ENCODE results near the gene CABLES2. TPM values are rescaled to one million over a fixed set of nuclear protein-coding genes. Genes with fewer than 3 reads are reported as not detected.
A peak's percentile ranks its signal among the peaks of the same experiment; 100 is the strongest.

The CABLES2 gene
- total RNA-seq, 1 experiment from 2014 or later: 7.5 TPM

- DNase-seq (ENCODE audit: low spot score) (no peak), ATAC-seq (no peak)
- Mint-ChIP-seq H3K4me3 (no peak overlapping the region), H3K27me3 (ENCODE audit: low read depth) (no peaks in the 10 kb centered on the region), H3K36me3 (peaks cover 16% of the 10 kb centered on the region), H3K27ac (no peak overlapping the region; the same call in 1 of the 2 replicates), H3K9me3 (peaks cover 5% of the 10 kb centered on the region; the same call in 1 of the 2 replicates), H3K4me1 (peaks cover 12% of the 10 kb centered on the region)
- ChIA-PET POLR2A (no interaction called here), CTCF (interaction anchor here (0.9 to 5.7 kb wide), 6 partner anchors 9 to 107 kb away, joined by 3 to 21 read pairs (median 4); no protein-coding TSS in a partner anchor)
- TF ChIP-seq ATF2 (CRISPR knock-in tag; IDR thresholded peaks at IDR 0.05; ENCODE audit: borderline replicate concordance, low read depth) (no peak), NFE2L1 (CRISPR knock-in tag; IDR thresholded peaks at IDR 0.05) (no peak), ZNF232 (CRISPR knock-in tag; IDR thresholded peaks at IDR 0.05) (no peak)
These were observed 14.3 kb downstream of the CABLES2 start for GRCh38 chr20:62392621-62393334.

DNA sequence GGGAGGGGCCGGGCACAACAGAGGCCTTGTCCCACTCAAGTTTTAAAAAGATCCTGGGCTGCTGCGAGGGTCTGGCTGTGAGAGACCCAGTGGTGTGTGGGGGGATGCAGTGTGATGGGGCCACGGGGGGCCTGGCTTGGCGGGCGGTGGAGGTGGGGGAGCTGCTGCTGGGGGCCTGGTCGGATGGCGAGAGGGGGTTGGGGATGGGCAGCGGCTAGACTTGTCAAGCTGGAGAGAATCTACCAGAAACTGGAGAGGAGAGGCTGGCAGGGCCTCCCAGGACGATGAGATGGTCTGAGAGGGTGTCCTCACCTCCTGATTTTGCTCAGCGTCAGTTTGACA is 15.0 kb downstream of the CABLES2 start:
- Mint-ChIP-seq H3K4me3 (no peak overlapping the region), H3K4me1 (peaks cover 16% of the 10 kb centered on the region), H3K27ac (no peak overlapping the region), H3K9me3 (no peaks in the 10 kb centered on the region), H3K36me3 (peaks cover 21% of the 10 kb centered on the region), H3K27me3 (ENCODE audit: low read depth) (no peaks in the 10 kb centered on the region)
- ATAC-seq: no peak
- POLR2A ChIA-PET: no interaction called here
- no peak for DNase-seq (ENCODE audit: low spot score)
- CTCF ChIA-PET: interaction anchor here (5.7 kb wide), 1 partner anchor 9 kb away, joined by 21 read pairs; no protein-coding TSS in a partner anchor
- no peak for TF ChIP-seq NR3C1 (CRISPR knock-in tag; conservative IDR thresholded peaks at IDR 0.05; ENCODE audit: low read depth)
- TF ChIP-seq ETV6 (CRISPR knock-in tag; IDR thresholded peaks at IDR 0.05): no peak

DNA sequence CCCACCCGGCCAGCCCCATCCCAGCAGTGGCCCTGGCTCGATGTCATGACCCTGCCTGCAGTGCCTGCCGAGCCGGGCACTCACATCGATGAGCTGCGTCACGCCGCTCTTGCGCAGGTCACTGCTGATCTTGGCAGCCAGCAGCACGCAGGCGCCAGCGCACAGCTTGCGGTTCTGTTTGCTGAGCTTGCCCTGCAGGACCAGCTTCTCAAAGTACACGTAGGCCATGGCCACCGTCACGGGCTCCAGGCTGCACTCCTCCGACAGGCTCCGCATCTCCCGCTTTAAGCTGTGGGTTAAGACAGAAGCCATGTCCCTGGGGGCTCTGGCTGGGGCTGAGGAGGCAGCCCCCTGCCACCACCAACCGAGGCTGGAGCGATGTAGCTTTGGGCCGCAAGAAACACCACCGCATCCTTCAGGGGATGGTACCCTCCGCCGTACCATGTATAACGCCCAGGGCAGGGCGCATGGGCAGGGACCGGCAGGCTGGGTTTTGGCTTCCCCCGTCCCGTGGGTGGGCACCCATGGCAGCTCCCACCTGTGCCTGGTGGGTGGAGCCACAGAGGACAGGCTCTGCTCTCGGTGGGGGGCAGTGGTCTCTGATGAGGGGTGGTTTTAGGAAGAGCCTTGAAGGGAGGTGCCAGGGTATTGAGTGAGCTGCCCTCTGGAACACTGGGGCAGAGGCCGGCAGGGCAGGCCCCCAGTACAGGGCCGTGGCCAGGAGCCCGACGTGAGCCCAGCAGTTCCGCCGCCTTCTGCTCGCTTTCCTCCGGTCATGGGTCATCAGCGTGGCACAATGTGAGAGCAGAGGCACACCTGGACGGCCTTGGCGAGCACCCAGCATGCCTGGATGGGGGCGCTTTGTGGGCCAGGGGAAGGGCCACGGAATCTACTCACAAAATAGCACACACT is 15.7 kb downstream of the CABLES2 start:
- ChIA-PET CTCF (interaction anchor here (1.4 to 5.7 kb wide), 4 partner anchors 9 to 89 kb away, joined by 4 to 21 read pairs (median 10); no protein-coding TSS in a partner anchor), POLR2A (interaction anchor here (0.6 to 2.0 kb wide), 3 partner anchors 9 to 28 kb away, joined by 3 to 4 read pairs (median 3); no protein-coding TSS in a partner anchor)
- Mint-ChIP-seq H3K36me3 (peaks cover 21% of the 10 kb centered on the region), H3K27me3 (ENCODE audit: low read depth) (no peaks in the 10 kb centered on the region), H3K9me3 (no peaks in the 10 kb centered on the region), H3K4me3 (no peak overlapping the region), H3K4me1 (peaks cover 16% of the 10 kb centered on the region), H3K27ac (no peak overlapping the region)
- DNase-seq (ENCODE audit: low spot score) (no peak), ATAC-seq (no peak; the same call in 1 of the 2 replicates)
- TF ChIP-seq NR2C2 (CRISPR knock-in tag; IDR thresholded peaks at IDR 0.05) (no peak), ZNF281 (CRISPR knock-in tag; IDR thresholded peaks at IDR 0.05) (no peak), SP1 (CRISPR knock-in tag; conservative IDR thresholded peaks at IDR 0.05) (no peak), KAT7 (CRISPR knock-in tag; IDR thresholded peaks at IDR 0.05; ENCODE audit: borderline replicate concordance) (0 out of 2 replicates have a peak, but pooled peaks have one; percentile 52)

- H3K9me3 Mint-ChIP-seq: no peaks in the 10 kb centered on the region
- H3K27me3 Mint-ChIP-seq (ENCODE audit: low read depth): no peaks in the 10 kb centered on the region
- DNase-seq (ENCODE audit: low spot score): no peak
- H3K27ac Mint-ChIP-seq: peak overlapping the region; percentile 74
- CTCF ChIA-PET: interaction anchor here (1.4 to 5.7 kb wide), 5 partner anchors 8 to 88 kb away, joined by 4 to 21 read pairs (median 9); no protein-coding TSS in a partner anchor
- POLR2A ChIA-PET: interaction anchor here (0.6 to 2.0 kb wide), 4 partner anchors 9 to 27 kb away, joined by 3 to 4 read pairs (median 3); no protein-coding TSS in a partner anchor
- ATAC-seq: no peak; the same call in 1 of the 2 replicates
- no peak overlapping the region for H3K4me3 Mint-ChIP-seq
- H3K36me3 Mint-ChIP-seq: peaks cover 21% of the 10 kb centered on the region
- peaks cover 20% of the 10 kb centered on the region for H3K4me1 Mint-ChIP-seq
- 0 out of 2 replicates have a peak, but pooled peaks have one; percentile 5 for TF ChIP-seq PRRX2 (CRISPR knock-in tag; IDR thresholded peaks at IDR 0.05)
- TF ChIP-seq CDX4 (CRISPR knock-in tag; IDR thresholded peaks at IDR 0.05; ENCODE audit: borderline replicate concordance): no peak
- no peak for TF ChIP-seq ZNF121 (CRISPR knock-in tag; IDR thresholded peaks at IDR 0.05)
- TF ChIP-seq, protein P1, sequence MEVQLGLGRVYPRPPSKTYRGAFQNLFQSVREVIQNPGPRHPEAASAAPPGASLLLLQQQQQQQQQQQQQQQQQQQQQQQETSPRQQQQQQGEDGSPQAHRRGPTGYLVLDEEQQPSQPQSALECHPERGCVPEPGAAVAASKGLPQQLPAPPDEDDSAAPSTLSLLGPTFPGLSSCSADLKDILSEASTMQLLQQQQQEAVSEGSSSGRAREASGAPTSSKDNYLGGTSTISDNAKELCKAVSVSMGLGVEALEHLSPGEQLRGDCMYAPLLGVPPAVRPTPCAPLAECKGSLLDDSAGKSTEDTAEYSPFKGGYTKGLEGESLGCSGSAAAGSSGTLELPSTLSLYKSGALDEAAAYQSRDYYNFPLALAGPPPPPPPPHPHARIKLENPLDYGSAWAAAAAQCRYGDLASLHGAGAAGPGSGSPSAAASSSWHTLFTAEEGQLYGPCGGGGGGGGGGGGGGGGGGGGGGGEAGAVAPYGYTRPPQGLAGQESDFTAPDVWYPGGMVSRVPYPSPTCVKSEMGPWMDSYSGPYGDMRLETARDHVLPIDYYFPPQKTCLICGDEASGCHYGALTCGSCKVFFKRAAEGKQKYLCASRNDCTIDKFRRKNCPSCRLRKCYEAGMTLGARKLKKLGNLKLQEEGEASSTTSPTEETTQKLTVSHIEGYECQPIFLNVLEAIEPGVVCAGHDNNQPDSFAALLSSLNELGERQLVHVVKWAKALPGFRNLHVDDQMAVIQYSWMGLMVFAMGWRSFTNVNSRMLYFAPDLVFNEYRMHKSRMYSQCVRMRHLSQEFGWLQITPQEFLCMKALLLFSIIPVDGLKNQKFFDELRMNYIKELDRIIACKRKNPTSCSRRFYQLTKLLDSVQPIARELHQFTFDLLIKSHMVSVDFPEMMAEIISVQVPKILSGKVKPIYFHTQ (CRISPR knock-in tag; IDR thresholded peaks at IDR 0.05): 0 out of 2 replicates have a peak, but pooled peaks have one; percentile 7
- no peak for TF ChIP-seq FOXP4 (CRISPR knock-in tag; IDR thresholded peaks at IDR 0.05)
These were observed 16.5 kb downstream of the CABLES2 start for GRCh38 chr20:62390317-62391164.
